ENCODE measurements around the gene NR1D1. TPM values are rescaled to one million over a fixed set of nuclear protein-coding genes. Genes with fewer than 3 reads are reported as not detected.
"Not testable (repeated sequence)": the region's sequence is repeated elsewhere in the genome, so short reads cannot be mapped to it uniquely, and the experiment has no call there.

The NR1D1 gene
- 2.2 and 2.4 TPM in 2 replicates for polyA plus RNA-seq (2014; cell fraction: cytosol; rRNA removed)
- polyA plus RNA-seq (2014; cell fraction: nucleus; rRNA removed): 1.3 and 1.4 TPM in 2 replicates

DNA sequence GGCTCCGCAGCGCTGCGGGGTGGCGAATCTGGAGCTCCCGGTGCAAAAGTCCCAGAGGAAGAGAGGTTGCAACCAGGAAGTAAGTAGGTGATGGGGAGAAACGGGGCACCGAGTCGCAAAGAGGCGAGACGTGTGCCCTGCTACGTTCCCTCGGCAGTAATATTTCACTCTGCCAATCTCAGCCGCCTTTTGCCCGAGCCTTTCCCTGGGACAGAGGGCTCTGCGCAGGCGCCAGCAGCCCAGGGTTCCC is at the start of gene NR1D1:
TSS of gene NR1D1 (minus strand) at position 171 of the 250 bp plus-strand sequence. CDS start 495 bp downstream, outside the sequence.
- no peak for DNase-seq (ENCODE audit: low spot score)

GRCh38 chr17:40148527-40148926 is 48.1 kb upstream of the NR1D1 start:
- DNase-seq (ENCODE audit: low spot score): no peak

DNA sequence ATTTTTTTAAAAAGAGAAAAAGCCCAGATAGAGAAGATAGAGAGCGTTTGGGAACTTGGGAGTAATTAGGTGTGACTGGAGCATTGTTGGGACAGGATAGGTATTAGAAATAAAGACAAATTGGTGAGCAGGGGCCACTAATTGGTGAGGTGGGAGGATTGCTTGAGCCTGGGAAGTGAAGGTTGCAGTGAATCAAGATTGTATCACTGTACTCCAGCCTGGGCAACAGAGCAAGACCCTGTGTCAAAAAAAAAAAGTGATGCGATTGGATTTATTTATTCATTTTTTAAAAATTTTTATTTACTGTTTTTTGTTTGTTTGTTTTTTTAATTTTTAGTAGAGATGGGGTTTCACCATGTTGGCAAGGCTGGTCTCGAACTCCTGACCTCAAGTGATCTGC is 45.1 kb upstream of the NR1D1 start:
- no peak for DNase-seq (ENCODE audit: low spot score)

DNA sequence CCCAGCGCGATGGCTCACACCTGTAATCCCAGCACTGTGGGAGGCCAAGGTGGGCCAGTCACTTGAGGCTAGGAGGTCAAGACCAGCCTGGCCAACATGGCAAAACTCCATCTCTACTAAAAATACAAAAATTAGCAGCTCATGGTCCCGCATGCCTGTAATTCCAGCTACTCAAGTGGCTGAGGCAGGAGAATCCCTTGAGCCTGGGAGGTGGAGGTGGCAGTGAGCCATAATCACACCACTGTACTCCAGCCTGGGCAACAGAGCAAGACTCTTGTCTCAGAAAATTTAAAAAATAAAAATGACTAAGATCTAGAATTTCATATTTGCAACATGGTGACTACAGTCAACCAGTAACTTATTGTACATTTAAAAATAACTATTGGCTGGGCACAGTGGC is 42.8 kb upstream of the NR1D1 start:
- DNase-seq (ENCODE audit: low spot score): not testable (repeated sequence)

DNA sequence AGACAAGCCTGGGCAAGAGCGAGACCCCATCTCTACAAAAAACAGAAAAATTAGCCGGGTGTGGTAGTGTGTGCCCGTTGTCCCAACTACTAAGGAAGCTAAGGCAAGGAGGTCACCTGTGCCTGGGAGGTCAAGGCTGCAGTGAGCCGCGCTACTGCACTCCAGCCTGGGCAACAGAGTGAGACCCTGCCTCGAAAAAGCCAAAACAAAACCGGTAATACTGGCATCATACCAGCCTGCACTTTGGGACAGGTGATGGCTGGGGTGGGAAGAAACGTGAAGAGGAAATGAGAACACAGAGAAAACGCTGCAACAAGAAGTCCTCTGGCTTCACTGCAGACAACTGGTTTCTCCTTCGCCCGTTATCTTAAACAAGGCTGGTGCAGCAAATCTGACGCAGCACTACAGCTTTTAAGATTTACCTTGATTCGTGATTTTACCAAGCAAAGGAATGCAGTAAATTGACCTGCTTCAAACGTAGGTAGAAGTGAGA is 39.2 kb upstream of the NR1D1 start:
- no peak for DNase-seq (ENCODE audit: low spot score)

DNA sequence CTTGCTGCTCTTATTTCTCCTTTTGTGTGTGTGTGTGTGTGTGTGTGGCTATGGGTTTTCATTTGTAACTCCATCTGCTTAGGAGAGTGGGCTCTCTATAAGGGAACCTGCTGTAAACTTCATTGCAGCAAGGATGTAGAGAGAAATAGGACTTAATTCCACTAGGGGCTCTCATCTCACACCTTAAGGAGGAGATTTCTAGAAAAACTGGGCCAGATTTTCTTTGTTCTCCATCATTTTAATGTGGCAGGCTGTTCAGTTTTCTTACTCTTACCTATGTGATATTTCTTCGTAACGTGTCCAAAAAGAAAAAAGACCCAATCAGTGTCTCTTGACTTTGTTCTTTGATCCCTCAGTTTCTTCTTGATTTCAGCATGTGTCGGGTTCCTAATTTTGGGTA is 35.4 kb upstream of the NR1D1 start:
- no peak for DNase-seq (ENCODE audit: low spot score)

- no peak for DNase-seq (ENCODE audit: low spot score)
Observed at GRCh38 chr17:40134184-40134583, 33.8 kb upstream of the NR1D1 start.

GRCh38 chr17:40130352-40131042 is 30.1 kb upstream of the NR1D1 start:
- DNase-seq (ENCODE audit: low spot score): no peak

GRCh38 chr17:40129498-40129897 is 29.1 kb upstream of the NR1D1 start:
- DNase-seq (ENCODE audit: low spot score): no peak

GRCh38 chr17:40124279-40125141 is 24.1 kb upstream of the NR1D1 start:
- DNase-seq (ENCODE audit: low spot score): no peak

DNA sequence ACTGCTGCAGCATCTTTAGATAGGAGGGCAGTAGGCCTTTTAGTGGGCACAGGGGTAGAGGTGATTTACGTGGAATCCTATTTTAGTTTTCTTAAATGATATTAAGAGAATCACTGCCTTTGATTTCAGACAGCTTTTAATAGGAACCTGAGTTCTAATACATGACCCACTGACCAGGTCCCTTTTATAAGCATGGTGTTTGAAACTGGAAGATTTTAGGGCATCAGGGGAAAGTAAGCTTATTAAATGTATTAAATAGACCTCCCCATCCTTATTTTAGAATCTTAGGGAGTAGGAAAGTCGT is 23.4 kb upstream of the NR1D1 start:
- no peak for DNase-seq (ENCODE audit: low spot score)

DNA sequence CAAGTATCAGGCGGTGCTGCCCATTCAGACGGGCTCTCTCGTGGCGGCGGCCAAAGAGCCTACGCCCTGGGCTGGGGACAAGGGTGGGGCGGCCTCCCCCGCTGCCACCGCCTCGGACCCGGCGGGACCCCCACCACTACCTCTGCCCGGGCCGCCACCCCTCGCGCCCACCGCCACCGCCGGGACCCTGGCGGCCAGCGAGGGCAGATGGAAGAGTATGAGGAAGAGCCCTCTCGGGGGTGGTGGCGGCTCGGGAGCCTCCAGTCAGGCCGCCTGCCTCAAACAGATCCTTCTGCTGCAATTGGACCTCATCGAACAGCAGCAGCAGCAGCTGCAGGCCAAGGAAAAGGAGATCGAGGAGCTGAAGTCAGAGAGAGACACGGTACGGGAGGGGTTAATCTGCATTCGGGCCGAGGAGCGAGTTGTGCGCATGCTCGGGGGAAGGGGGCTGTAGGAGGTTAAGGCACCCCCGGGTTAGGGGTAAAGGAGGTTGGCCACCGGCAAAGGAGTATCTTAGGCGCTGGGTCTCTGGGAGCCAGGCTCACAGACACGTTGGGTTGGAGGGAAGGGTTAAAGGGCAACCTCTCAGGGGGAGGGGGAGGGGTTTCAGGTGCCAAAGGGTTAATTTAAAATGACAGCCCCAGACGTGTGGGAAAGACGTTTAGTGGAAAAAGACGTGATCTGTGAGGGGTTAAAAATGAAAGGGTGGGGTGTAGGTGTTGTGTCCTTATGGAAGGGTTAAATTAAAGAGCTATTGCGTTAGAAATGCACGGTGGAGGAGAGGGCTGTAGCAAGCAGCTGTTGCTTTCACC is 22.8 kb upstream of the NR1D1 start:
- DNase-seq (ENCODE audit: low spot score): peak; percentile 82

GRCh38 chr17:40122136-40122998 is 22.0 kb upstream of the NR1D1 start:
- DNase-seq (ENCODE audit: low spot score): peak; percentile 37

DNA sequence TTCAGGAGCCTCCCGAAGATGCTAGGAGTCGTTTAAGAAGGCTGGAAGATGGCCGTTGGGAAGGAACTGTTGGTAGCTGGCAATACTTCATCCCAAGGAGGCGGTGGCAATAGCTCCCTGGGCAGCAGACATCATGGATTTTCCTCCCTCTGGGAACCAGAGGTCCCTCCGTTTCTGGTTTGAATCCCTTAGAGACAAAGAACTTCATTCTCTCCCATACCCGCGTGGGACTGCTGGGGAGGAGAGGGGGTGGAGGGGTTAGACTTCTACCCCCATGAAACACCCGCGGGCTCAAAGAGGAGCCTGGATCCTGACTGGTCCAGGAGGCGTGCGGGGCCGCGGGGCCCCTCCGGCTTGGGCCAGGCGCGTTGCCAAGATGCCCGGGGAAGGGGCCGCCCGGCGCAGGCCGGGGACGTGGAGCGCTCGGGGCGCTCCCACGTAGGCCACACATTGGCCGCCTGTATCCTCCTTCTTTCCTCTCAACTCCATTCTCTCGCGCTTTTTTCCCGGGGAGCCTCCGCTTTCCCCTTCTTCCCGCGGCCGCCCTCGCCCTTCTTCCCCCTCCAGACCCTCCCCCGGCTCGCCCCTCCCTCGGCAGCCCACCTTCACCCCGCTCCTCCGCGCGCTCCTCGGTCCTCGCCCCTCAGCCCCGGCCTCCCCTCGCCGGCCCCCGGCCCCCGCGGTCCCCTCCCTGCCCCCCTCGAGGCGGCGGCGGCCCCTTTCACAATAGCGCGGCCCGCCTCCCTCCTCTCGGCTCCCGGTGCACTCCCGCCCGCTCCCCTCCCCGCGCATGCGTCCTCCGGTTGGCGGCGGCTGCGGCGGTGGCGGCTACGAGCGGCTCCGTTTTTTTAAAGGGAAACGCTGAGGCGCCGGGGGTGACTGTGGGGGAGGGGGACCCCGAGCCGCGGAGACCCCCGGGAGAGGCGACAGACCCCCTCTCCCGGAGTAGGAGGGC is 21.1 kb upstream of the NR1D1 start, which contains the start of gene MSL1:
TSS of gene MSL1 (plus strand) at position 791 of the 955 bp plus-strand sequence. CDS start 642 bp downstream, outside the sequence.
- peak; percentile 72 for DNase-seq (ENCODE audit: low spot score)

- DNase-seq (ENCODE audit: low spot score): no peak
Observed at GRCh38 chr17:40115101-40115436, 14.7 kb upstream of the NR1D1 start.

GRCh38 chr17:40113907-40114245 is 13.5 kb upstream of the NR1D1 start:
- no peak for DNase-seq (ENCODE audit: low spot score)

DNA sequence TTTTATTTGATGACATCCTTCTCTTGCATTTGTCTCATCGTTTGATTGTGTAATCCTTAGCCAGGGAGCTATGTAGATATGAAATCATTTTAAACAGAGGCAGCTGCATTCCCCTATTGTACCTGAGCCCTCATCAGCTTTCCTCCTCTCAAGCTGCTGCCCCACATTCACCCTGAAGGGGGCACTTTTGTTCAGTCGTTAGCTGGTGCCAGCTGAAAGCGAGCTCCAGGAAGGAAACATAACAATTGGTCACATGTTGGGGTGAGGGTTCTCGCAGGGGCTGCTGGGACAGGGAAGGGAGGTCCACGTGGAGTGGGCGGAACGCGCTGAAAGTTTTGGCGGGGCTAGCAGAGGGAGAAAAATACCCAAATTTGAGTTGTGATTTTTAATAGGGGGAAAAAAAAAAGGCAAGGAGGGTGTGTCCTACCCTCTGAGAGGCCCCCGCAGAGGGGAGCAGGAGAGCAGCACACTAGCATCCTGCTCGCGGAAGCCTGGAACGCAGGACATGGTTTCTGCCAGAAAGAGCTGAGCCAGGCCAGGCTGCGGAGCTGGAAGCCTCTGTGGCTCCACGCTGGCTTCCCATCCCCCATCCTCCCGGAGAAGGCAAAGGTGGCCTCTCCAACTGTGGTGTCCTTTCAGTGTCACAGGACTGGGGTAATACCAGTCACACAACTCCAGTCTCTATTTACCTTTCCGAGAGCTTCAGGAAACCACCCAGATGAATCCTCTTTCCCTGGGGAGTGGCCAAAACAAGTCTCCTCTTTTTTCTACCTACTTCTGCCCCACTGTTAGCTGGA is 12.9 kb upstream of the NR1D1 start:
- peak; percentile 96 for DNase-seq (ENCODE audit: low spot score)

- no peak for DNase-seq (ENCODE audit: low spot score)
Observed at GRCh38 chr17:40112718-40113109, 12.3 kb upstream of the NR1D1 start.

- no peak for DNase-seq (ENCODE audit: low spot score)
Observed at GRCh38 chr17:40112191-40112711, 11.9 kb upstream of the NR1D1 start.
